ELF-1 (cell line): ENCODE measurements around the gene LPIN2.

Experiments
- DNase-seq: peaks from one replicate; pipeline ENCODE4 v3.0.0-alpha.2; 2016; ENCODE audit warnings: low read depth, low spot score

LPIN2 gene

DNA sequence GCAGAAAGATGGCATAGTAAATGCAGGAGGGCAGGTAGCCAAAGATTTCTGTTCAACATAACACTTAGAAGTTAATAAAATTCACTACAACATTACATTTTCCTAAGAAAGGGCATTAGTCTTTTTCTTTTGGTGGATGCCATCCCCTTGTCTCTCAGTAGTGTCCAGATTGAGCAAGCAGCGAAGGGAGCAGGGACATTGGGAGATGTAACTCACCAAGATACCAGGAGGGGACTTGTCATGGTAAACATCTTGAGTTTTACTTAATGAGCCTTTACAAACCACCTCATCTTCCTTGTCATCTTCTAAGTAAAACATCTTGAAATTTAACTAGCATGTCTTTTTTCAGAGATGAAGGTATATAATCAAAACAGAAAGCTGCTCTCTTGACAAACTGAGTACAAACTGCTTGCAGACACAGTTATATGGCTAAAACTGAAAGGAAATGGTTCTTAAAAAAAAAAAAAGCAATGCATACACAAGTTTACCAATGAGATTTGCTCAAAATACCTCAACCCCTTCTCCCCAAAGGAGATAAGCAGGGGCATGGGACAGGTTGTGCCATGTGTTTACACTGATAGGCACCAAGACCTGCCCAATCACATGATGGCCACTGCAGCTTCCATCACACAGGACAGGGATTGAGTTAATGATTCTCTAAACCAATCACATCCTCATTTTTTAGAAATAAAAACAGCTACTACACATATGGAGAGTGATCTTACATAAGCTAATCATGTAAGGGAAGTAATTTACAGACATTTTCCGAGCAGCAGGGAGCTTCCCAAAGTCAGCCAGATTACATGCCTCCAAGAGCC is 30.3 kb downstream of the LPIN2 start:
- no peak for DNase-seq

DNA sequence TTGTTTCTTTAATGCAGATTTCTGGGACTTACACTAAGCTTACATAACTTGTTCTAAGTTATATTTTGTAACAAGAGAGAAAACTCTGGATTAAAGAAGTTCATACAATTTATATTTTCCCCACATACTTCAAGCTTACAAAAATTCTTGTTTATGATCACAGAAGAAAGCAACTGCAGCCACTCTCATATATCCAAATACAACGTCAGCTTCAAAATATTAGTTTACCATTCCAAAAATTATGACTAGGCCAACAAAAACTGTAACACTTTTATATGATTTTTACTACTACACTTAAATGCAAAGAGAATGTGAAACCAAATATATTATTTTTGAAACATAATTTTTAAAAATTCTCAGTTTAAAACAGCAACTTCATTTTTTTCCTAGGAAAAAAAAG is 30.9 kb downstream of the LPIN2 start:
- no peak for DNase-seq

DNA sequence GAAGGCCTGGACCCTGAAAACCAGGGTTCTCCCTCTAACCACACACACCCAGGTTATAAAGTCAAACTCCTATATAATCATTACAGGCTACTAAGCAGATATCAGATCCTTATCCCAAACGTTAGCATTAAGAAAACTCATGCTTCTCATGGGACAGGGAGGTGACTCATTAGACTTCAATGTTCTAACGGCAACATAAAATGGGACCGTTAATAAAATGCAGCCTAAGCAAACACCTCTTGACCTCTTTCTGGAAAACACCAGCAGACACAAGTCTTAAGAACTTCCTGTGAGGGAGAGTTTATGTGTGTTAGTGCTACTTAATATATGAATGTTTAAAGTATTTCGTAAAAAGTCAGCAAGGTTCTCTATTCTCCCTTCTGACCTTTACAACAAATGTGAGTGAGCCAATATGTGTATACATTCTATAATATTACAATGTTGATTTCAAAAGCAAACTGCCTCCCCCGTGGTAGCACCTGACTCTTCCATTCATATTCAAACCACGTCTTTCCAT is 31.7 kb downstream of the LPIN2 start:
- DNase-seq, result no peak

DNA sequence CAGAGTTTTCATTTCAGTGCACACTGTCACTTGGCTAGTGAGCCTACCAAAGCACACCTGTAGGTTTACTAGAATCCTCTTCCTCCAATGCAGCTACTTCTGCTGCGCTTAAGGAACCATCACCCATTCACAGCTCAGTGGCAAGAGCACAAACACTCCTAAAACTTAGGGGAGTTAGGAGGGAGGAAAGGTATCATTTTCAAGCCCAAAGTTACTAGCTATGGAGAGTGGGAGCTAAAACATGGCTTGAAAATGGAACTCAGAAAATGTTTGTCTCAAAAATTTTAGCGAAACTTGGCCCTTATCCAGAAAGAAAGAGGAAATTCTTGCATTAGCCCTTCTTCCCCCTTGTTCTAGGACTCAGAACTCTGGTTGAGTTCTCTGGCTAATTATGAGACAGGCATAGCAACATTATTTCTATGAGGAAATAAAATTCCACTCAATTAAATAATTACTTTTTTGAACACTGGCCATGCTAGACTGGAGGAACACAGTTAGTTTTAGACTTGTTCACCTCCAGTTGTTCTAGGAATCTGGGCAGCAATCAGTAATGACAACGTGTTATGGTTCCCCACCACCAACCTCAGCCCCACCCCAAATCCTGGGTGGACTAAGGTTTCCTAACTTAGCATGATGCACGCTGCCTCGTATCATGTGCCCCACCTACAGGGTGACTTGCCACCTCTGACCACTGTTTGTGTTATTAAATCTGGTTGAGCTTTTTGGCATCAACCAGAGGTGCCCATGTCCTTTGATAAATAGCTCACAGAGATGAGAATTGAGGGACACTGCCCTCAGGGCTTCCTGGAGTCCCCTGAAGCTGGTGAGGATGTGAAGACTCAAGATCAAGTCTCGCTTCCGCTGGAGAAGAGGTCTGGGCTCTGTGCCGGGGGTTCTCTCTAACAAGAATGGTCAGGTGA is 32.8 kb downstream of the LPIN2 start:
- DNase-seq, result no peak

DNA sequence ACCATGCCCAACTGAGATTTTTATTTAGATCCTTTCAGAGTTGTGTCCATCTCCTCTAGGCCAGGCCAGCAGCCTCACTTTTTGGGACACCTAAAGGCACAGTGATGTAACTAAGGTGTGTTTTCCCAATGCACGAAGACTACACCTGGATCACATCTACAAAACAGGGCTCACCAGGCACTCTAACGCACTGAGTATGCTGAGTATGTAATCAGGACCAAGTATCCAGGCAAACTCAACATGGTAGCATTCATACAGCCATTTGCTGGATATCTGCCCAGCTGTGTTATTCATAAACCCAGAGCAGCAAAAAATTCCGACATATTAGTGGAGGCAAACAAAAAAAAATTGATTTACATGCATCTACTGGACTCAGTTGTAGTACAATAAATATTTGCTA is 33.8 kb downstream of the LPIN2 start:
- DNase-seq, result no peak

DNA sequence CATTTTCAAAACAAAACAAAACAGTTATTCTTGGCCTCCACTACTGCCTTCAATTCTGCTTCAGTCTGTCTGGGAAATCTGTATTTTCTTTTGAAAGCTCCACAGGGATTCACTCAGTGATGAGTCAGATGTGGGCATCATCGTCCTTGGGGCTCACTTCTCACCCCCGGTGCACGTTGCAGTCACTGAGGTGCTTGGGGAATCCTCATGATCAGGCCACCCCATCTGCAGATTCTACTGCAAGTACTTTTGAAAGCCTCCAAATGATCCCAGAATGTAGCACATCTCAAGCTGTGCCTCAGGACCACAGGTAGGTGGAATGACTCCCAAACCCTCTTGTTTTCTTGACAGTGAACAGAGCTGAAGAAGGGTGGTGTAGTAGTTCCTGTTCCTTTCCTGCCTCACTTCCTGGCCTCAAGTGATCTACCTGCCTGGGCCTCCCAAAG is 34.3 kb downstream of the LPIN2 start:
- DNase-seq, result no peak

DNA sequence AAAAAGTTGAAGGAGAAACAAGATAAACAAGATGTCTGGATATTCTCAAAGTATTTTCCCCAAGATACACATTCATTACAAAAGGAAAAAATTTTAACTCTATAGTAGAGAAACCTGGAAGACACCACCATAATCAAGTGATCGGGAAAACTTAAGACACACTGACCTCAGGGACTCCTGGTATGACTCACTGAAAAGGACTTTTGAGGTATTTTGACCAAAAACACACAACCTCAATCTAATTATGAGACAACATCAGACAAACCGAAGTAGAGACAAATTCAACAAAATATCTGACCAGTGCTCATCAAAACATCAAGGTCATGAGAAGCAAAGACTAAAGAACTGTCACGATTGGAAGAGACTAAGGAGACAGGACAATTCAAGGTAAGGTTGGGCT is 34.7 kb downstream of the LPIN2 start:
- DNase-seq, result no peak

DNA sequence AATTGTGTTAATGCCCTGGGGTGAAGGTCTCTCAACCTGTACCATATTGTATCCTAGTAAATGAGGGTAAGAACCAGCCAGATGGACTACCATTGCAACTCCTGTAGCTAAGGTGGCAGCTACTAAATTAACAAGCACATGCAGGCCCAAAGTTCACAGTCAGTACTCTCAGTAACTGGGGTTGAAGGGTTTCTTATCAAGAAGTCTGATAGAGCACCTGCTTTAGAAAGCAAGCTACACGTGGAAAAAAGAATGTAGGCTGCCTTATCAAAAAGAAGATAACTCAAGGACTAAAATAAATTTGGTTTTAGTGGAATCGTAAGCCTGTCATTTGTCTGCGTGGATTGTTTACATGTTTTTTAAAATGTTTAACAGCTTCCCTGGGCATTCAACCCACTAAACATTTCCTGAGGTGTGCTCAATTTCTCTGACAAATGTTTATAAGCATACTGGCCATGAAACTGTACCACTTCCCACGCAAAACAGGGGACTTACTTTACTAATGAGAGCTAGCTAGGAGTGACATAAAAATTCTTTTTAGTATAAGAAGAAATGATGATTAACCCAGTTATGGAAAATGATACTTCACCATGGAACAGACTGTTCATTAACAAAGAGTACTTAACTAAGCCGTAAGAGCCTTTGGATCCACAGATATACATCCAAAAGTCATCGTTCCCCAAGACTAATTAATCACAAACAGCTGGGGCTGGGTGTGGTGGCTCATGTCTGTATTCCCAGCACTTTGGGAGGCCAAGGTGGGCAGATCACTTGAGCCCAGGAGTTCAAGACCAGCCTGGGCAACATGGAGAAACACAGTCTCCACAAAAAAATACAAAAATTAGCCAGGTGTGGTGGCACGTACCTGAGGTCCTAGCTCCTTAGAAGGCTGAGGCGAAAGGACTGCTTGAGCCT is 36.5 kb downstream of the LPIN2 start:
- no peak for DNase-seq

DNA sequence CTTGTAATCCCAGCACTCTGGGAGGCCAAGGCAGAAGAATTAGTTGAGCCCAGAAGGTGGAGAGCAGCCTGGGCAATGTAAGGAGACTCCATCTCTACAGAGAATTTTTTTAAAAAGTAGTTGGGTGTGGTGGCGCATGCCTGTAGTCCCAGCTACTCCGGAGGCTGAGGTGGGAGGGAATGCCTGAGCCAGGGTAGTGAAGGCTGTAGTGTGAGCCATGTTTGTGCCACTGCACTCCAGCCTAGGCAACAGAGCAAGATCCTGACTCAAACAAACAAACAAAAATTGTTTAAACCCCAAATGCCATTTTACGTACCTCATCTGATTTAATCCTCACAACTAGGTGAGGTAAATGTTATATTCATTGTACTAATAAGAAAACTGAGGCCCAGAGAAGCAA is 38.2 kb downstream of the LPIN2 start:
- DNase-seq, result no peak

DNA sequence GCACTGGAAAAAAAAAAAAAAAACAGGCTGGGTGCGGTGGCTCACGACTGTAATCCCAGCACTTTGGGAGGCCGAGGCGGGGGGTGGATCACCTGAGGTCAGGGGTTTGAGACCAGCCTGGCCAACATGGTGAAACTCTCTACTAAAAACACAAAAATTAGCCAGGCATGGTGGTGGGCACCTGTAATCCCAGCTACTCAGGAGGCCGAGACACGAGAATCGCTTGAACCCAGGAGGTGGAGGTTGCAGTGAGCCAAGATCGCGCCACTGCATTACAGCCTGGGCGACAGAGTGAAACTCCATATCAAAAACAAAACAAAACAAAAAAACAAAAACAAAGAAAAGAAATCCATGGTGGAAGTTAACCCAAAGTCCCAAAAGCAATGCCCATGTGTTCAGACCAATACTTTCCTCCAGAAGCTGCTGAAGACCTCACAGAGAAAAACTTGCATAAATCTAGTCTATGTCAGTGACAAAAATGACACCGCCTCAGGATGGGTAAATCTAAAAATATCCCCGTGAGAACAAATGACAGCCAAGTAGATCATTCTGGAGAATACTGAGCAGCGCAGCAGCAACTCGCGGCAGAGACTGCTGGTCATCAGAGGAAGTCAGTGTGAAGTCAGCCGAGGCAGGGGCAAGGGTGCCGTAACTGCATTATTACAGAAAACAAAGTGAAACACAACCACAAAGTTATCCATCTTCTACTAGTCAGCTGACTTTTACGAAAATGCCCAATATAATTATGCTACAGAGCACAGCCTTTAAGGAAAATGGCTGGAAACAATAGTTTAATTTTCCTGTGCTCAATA is 41.0 kb downstream of the LPIN2 start:
- DNase-seq, result no peak

DNA sequence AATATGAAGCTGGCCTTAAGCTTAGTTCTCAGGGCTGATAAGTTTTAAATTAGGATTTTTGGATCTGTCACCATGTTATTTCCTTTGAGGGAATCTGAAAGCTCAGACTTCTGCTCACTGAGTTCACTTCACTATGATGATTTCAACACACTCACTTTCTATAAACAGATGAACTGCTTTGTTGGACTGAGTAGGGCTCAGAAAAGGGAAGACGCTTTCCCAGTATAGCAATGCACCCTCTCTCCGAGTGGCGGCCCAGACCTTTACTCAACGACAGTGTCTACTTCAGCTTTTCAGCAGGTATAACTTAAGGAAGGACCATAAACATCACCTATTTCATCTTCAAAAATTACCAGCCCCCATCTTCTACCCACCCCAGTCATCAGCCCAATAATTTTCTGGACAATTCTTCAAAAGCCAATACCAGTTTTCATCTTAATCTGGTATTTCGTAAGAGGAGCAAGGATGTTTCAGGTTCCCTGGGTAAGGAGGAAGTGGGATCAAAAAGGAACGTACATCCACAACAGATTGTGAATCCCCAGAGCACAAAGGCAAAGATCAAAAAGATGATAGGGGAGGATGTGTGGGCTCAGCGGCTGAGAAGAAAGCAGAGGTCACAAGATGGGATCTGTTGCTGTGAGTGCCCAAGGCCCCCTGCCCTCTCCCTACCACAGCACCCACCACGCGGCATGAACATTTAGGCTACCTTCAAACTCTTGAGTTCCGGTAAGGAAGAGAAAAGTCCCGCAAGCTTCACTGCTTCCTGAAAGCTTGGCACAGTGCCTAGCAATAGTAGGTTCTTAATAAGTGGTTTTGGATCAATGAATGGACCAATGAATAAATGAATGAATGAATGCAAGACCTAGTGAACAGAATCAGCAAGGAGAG is 41.9 kb downstream of the LPIN2 start:
- DNase-seq, result no peak

DNA sequence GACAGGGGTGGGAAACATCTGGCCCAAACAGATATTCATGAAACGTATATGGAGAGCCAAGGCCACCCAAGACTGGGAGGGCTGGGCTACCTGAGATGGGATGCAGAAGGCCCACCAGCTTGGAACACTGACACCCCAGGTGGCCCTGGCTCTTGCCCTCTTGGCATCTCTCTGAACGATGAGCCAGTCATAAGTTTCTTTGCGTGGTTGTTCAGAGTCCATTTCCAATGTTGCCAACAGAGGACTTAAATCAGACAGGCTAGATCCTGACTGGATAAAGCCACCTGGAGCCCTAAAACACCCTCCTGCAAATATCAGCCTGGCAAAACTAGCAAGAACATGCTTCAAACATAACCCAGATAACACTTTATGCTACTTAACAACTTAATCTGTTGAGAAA is 42.6 kb downstream of the LPIN2 start:
- no peak for DNase-seq

DNA sequence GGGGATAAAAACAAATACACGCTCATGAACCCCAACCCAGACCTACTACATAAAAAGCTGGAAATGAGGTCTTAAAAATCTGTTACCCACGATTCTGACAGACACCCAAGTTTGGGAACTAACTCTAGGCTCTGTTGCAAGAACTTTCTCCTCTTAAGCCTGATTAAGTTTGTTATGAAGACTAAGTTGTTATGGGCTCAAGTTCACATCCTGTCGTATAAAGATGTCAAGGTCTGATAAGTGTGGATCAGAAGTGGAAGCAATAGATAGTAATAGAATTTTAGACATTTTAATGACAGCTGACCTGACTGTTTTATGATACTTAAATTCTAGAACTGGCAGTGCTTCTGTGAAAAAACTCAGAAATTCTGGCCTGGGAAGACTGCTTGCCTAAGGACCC is 43.2 kb downstream of the LPIN2 start:
- no peak for DNase-seq

DNA sequence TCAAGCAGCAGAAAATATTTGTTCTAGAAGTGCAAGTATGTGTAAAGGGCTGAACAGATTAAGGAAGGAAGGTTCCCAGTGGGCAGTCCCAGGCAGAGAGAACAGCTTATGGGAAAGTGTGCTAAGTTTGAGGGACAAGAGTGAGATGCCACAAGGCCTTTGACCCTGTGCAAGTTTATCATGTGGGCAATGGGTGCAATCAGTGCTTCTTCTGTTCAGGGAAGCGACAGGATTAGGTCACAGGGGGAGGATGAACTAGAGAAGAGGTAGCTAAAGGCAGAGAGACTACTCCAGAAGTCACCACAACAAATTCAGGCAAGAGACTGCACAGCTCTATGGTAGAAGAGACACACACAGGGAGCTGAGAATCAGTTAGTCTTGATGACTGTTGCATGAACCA is 44.3 kb downstream of the LPIN2 start:
- DNase-seq, result no peak

DNA sequence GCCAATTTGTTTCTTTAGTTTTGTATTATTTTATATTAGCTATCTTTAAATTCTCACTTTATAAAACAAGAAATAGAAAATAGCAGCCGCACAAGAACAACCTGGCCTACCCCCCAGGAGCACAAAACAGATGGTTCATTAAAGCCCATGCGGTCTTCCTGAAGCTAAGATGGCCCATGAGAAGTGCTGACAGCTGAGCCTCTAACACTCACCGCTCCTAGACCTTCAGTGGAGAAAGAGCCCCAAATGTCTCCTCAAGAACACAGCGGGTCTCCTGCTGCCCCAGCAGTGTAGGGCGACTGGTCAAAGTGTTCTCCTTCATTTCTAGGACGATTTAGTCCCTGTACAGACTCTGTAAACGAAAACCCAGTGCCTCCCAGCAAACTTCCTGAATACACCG is 45.1 kb downstream of the LPIN2 start:
- DNase-seq, result no peak

DNA sequence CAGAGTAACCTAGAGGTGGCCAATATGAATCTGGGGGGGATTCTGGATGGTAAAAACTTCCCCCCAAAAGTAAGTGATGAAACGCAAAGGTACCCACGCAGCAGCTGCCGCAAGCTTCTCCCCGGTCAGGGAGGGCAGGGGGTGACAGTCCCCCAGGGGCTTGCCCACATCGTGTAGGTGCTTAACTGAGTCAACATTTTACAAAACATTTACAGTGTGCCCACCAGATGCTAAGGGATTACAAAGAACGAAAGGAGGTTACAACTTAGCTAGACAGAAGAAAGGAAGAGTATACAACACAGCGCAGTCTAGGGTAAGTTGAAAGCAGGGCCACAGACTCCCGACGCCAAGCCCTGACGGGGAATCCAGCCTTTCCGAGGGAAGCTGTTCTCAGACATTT is 45.6 kb downstream of the LPIN2 start:
- DNase-seq, result no peak

DNA sequence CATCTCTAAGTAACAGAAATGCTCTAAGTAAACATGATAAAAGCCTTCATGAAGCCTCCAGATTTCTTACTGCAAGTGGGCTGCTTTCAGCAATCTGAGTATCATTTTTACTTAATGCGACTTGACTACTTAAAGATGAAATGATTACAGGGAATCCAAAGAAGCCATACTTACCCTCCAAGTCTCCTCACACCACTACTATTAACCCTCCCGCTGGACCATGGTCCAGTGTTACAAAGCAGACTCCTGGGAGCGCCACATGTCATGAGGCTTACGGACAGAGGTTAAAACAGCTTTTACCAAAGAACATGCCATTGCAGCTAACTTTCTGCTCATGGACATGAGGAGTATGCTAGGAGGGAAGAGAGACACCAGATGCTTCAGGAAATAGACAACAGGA is 46.4 kb downstream of the LPIN2 start:
- no peak for DNase-seq

DNA sequence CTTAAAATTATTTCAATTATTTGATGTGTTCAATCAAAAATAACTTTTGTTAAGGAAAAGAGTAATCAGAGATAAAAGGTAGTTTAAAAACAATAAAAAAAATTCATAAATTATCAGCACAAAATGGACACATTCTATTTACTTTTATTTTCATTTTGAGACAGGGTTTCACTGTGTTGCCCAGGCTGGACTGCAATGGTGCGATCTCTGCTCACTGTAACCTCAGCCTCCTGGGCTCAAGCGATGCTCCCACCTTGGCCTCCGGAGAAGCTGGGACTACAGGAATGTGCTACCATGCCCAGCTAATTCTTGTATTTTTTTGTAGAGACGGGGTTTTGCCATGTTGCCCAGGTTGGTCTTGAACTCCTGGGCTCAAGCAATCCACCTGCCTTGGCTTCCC is 47.1 kb downstream of the LPIN2 start:
- no peak for DNase-seq

DNA sequence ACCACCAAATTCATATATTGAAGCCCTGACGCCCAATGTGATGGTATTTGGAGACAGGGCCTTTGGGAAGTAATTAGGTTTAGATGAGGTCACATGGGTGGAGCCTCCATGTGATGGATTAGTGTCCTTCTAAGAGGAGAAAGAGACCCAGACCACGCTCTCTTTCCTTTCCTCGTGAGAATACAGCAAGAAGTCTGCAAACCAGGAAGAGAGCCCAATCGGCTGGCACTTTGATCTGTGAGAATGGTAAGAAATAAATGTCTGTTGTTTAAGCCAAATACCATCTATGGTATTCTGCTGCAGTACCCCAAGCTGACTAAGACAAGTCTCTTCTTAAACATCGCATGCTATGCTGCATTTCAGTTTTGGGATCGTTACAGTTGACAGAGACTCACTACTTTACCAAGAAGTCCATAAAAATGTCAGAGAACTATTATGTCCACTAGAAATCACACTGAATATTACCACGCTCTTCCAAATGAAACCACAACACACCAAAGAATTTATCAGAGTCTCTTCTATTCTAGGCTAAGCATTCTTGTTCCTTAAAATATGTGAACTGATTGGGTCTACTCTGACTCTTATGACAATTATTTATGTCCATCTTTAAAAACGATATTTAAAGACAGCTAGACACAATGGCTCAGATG is 48.5 kb downstream of the LPIN2 start:
- no peak for DNase-seq
